GM21723 (cell line): Measurements from ENCODE around the gene DCHS2.
"Not testable (repeated sequence)": the region's sequence is repeated elsewhere in the genome, so short reads cannot be mapped to it uniquely, and the experiment has no call there.

Experiments
- ATAC-seq: cut with Tn5 transposase; IDR thresholded peaks from one replicate; pipeline ENCODE4 v1.9.1; 2021; ENCODE audit warnings: mild to moderate bottlenecking, moderate library complexity; ENCODE audit not compliant: unreplicated experiment

Gene DCHS2

DNA sequence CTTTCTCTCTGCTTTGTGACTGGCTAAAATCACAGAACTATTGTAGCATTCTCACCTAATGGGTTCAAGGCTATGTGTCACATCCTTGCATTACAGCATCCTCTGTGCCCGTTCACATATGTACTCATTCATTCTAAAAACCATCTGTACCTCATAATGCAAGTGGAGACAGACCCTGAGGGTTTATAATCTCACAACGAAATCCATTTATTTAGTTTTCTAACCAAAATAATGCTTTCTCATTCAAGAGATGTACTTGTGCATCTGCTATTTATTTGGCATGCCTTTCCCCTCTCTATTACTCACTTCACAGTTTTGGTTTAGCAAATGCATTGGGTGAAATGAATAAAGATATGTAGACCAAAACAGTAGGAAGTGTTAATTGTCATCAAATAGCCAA, 261.5 kb downstream of the DCHS2 start:
- ATAC-seq = no peak

DNA sequence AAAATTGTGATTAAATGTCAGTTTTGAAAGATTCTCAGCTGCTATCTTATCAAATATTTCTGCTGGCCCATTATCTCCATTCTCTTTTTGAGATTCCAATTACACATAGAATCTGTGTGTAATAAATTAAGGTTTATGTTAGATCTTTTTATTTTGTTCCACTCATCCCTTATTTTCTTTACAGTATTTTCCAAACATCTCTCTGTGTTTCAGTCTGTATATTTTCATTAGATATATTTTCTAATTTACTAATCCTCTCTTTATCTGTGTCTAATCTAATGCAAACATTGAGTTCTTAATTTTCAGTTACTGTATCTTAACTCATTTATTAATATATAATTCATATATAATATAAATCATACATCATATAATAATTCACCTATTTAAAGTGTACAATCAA, 268.7 kb downstream of the DCHS2 start:
- no peak for ATAC-seq

DNA sequence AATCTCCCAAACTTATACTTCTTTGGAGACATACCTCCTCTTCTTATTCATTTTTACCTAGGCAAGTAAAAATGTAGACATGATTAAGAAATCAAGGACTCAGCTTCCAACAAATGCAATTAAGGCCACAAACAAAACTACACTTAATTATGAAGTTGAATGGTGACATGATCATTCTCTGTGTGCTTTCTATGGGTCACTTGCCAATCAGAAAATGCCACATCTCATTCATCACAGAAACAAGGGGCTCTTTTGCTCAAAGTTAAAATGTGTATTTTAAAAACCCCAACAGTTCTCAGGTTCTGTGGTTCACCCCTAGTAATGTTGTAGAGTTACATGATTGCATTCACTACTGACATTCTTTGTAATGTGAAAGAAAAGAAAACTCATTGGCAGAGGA, 273.5 kb downstream of the DCHS2 start:
- ATAC-seq = no peak

DNA sequence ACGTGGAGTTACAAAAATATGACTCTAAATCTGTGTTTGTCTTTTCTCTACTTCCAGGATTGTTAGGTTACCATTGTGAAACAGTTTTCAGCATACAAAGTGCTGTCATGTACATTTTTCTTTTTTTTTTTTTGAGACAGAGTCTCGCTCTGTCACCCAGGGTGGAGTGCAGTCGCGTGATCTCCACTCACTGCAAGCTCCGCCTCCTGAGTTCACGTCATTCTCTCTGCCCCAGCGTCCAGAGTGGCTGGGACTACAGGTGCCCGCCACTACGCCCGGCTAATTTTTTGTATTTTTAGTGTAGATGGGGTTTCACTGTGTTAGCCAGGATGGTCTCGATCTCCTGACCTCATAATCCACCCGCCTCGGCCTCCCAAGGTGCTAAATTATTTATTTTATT, 274.2 kb downstream of the DCHS2 start:
- ATAC-seq = not testable (repeated sequence)

DNA sequence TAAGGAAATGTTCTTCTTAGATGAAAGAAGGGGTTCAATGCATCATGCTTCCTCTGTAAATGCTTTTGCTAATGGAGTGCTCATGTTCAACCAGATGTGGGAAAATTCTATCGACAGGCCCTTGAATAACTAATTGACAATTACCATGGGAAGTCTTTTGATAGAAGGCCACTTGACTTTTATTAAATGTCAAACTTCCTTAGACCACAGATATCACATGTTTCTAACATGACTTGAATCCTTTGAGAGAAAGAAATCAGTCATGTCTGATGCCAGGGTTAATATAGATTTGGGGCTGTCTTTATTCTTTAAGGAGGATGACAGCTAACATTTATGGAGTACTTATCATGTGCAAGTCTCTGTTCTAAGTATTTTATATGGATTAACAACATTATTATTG, 280.1 kb downstream of the DCHS2 start:
- no peak for ATAC-seq

DNA sequence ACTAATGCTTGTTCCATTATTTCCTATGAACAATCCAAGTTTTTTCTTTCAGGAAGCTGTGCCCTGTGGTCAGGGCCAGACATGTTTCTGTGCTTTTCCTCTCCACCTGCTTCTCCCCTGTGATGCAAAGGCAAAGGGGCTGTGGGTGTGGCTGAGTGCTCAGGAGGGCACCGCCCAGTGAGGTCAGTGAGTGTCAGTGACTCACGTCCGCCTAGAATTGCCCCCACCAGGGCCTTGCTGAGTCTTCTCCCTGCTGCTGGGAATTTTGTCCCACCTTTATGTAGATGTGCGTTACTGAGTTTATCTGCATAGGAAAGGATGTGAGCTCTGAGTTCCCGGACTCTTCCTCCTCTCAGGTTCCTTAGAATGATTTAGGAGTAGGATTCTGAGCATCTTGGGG, 283.2 kb downstream of the DCHS2 start:
- ATAC-seq = no peak

DNA sequence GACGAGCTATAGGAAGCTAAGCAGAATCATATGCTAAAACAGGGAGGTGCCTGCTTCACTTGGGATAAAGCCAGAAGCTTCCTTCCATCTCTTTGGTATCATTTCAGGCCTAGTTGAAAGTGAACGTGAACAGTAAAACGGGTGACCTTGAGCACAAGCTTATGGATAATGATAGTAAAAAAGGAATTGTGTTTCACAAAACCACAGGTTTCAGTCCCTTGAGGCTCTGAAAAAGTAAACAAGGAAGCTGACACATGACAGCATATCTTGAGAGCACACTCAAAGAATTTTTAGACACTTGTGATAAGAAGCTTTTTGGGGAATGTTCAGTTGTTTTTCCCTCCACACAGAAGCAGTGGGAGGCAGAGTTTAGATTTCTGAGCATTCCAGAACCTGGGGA, 286.1 kb downstream of the DCHS2 start:
- ATAC-seq = no peak

DNA sequence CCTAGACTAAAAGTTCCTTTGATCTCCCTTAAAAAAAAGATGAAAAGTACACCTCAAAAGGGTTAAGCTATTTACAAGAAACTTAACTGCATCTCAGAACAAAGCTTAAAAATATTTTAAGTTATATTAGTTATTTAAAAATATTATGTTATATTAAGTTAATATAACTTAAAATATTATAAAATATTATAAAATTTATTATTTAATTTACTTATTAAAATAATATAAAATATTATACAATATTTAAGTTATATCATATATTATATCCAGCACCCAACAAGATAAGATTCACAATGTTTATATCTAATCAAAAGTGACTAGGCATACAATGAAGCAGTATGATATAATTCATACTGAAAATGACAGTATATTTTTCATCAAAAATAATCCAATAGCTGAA, 296.9 kb downstream of the DCHS2 start:
- ATAC-seq = no peak

DNA sequence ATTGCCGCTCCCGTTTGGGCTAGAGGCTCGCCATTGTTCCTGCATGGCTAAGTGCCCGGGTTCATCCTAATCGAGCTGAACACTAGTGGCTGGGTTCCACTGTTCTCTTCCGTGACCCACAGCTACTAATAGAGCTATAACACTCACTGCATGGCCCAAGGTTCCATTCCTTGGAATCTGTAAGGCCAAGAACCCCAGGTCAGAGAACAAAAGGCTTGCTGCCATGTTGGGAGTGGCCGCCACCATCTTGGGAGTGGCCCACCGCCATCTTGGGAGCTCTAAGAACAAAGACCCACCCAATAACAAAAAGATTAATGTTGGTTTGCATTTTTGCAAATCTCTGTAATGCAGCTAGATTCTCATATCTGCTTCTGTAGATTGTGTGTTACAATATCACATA, 299.0 kb downstream of the DCHS2 start:
- ATAC-seq = no peak

DNA sequence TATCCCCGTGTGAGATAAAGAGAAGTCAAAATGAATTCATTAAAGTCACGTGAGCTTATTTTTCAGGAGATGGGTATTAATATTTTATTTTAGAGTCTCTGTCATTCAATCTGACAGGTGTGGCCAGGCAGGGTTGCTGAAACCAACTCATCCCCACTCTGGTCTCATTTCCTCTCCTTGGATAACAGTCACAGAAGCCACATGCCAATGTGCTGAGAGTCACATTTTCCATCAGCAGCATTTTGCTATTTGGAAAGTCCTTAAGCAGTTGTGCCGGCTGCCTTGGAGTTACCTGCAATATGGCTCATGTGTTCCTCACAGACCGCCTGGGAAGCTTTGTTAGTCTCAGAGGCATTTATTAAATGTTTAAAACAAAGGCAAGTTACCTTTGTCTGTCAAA, 302.3 kb downstream of the DCHS2 start:
- no peak for ATAC-seq

DNA sequence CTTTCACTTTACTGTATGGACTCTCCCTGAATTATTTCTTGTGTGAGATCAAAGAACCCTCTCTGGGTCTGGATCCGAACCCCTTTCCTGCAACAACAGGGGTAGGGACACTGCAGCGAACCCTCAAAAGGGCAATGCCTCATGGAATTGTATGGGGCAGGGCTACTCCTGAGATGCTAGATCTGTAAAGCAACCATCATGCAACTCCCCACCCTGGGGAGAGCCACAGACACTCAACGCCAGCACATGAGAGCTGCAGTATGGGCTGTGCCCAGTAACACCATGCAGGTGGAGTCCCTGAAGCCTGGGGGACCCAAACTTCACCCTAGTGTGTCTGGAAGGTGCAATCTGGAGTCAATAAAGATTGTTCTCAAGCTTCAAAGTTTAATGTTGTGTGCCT, 304.7 kb downstream of the DCHS2 start:
- no peak for ATAC-seq

DNA sequence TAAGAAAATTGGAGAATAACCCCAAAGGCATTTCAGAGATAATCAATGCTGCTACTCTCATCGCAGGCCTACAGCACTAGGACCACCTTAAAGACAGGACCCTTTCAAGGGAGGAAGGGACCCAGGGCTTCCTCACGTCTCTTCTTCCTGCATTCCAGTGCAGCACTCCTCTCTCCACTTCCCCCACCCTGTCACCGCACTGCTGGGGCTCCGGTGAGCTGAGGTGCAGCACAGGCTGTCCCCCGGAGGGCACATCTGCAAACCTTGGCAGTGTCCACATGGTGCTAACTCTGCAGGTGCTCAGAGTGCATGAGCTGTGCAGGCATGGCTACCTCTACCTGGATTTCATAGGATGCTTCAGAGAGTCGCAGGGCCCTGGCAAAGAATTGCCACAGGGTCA, 305.6 kb downstream of the DCHS2 start:
- no peak for ATAC-seq

DNA sequence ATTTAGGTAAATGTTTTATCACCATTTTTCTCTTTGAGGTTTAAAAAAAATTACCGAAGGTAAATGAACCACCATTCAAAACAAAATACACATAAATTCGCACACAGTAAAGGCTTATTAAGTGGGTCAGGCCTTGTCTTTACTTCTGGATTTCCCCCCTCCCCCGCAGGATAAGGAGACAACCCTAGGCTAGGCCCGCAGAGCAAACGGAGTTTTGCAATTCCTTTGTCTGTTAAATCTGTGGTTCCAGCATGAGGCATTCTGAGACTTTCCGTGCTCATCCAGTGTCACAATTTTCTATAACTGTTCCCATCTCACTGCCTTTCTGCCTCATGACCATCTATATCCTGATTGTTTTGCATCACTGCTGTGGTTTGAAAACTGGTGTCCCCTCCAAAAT, 307.4 kb downstream of the DCHS2 start:
- ATAC-seq = no peak

DNA sequence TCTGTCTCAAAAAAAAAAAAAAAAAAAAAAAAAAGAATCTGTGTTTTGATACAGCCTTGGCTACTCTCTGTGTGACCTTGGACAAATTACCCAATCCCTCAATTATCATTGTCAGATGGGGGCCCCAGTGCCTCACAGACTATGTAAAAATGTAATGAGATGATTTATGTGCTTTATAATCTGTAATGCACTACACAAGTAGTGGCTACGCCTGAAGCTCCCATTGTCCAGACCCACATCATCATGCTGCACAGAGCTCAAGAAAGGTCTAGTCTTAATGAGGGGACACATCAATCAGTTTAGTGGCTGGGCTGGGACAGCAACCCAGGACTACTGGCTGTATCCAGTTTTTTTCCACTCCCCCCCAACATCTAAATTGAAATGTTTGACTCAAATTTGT, 308.3 kb downstream of the DCHS2 start:
- ATAC-seq = no peak
